HUDEP-2 (cell line): ENCODE measurements around the gene ICAM5.
A peak's percentile ranks its signal among the peaks of the same experiment; 100 is the strongest.
"Not testable (repeated sequence)": the region's sequence is repeated elsewhere in the genome, so short reads cannot be mapped to it uniquely, and the experiment has no call there.

Experiments used
- DNase-seq, 76 experiments: peaks; one replicate each; lab custom pipeline; 2025; ENCODE audit not compliant: unreplicated experiment in 76 of 76; lab: John Stamatoyannopoulos, UW

ICAM5 gene, protein sequence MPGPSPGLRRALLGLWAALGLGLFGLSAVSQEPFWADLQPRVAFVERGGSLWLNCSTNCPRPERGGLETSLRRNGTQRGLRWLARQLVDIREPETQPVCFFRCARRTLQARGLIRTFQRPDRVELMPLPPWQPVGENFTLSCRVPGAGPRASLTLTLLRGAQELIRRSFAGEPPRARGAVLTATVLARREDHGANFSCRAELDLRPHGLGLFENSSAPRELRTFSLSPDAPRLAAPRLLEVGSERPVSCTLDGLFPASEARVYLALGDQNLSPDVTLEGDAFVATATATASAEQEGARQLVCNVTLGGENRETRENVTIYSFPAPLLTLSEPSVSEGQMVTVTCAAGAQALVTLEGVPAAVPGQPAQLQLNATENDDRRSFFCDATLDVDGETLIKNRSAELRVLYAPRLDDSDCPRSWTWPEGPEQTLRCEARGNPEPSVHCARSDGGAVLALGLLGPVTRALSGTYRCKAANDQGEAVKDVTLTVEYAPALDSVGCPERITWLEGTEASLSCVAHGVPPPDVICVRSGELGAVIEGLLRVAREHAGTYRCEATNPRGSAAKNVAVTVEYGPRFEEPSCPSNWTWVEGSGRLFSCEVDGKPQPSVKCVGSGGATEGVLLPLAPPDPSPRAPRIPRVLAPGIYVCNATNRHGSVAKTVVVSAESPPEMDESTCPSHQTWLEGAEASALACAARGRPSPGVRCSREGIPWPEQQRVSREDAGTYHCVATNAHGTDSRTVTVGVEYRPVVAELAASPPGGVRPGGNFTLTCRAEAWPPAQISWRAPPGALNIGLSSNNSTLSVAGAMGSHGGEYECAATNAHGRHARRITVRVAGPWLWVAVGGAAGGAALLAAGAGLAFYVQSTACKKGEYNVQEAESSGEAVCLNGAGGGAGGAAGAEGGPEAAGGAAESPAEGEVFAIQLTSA

GRCh38 chr19:10289836-10290356 is at the start of gene ICAM5:
Gene ICAM5 (plus strand): TSS chr19:10289952. CDS start chr19:10290044, 92 bp downstream.
- DNase-seq: peak in 74 of 76 experiments; percentile 59 to 99 (median 93)

DNA sequence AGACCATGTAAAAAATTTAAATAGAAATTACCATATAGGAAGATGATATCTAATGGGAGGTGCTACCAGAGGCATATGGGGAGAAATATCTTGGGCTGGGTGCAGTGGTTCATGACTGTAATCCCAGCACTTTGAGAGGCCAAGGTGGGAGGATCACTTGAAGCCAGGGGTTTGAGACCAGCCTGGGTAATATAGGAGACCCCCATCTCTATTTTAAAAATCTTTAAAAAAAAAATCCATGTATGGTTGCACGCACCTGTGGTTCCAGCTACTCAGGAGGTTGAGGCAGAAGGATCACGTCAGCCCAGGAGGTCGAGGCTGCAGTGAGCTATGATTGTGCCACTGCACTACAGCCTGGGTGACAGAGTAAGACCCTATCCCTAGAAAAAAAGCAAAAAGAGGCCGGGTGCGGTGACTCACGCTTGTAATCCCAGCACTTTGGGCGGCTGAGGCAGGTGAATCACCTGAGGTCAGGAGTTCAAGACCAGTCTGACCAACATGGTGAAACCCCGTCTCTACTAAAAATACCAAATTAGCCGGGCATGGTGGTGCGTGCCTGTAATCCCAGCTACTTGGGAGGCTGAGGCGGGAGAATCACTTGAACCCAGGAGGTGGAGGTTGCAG is 47.8 kb upstream of the ICAM5 start:
- not testable (repeated sequence) for DNase-seq

DNA sequence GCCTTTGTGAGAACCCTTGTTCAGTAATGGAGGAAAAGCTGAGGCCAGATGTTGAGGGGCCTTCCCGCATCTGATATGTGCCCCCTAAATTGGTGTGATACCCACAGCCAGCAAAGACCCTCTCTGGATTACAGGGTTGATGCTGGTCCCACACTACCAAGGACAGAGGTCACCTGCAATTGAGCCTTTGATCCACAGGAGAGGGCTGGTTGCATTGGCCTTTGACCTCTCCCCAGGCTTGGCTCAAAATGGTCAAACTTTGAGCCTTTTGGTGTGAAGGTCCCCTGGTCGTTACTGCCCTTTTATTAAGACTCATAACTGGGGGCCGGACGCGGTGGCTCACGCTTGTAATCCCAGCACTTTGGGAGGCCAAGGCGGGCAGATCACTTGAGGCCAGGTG is 46.1 kb upstream of the ICAM5 start:
- DNase-seq: no peak

- no peak for DNase-seq
Observed at GRCh38 chr19:10245189-10245939, 44.4 kb upstream of the ICAM5 start.

GRCh38 chr19:10246511-10246910 is 43.2 kb upstream of the ICAM5 start:
- no peak for DNase-seq

- peak; percentile 76 to 100 (median 99) for DNase-seq
Observed at GRCh38 chr19:10251792-10252694, 37.7 kb upstream of the ICAM5 start, which contains the start of gene MRPL4. Gene MRPL4 (plus strand): TSS chr19:10252214. CDS start chr19:10252254, 40 bp downstream.

GRCh38 chr19:10252707-10253106 is 37.0 kb upstream of the ICAM5 start:
- peak in 1 of 76 experiments; percentile 36 for DNase-seq

- DNase-seq: no peak
Observed at GRCh38 chr19:10254244-10254643, 35.5 kb upstream of the ICAM5 start.

DNA sequence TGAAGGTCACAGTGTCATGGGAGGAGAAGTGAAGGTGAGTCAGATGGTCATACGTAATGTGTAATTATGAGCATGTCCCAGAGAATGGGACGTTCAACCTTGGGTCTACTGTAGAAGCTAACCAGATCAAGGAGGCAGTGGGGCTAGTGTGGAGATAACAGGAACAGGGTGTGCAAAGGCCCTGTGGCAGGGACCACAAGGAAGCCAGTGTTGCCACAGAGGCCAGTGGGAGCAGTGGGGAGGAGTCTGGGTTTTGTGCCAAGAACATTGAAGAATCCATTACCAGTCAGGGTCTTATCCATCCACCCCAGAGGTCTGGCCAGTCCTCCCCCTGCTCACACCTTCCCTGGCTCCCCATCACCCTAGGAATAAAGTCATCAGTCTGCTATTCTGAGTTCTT is 34.4 kb upstream of the ICAM5 start:
- DNase-seq: no peak

DNA sequence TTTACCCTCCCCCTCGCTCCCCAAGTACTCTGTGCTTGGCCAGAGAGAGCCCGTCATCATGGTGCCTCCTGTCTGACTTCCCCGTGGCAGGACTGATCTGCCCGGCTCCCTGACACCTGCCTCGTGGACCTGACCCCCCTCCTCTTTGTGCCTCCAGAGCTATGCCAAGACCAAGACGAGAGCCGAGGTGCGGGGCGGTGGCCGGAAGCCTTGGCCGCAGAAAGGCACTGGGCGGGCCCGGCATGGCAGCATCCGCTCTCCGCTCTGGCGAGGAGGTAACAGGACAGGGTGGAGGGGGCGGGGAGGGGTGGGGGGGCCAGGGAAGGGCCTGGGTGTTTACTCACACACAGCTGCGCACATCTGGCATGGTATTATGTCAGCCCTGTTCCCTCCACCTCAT is 33.2 kb upstream of the ICAM5 start:
- DNase-seq: no peak

- no peak for DNase-seq
Observed at GRCh38 chr19:10256970-10257615, 32.7 kb upstream of the ICAM5 start.

DNA sequence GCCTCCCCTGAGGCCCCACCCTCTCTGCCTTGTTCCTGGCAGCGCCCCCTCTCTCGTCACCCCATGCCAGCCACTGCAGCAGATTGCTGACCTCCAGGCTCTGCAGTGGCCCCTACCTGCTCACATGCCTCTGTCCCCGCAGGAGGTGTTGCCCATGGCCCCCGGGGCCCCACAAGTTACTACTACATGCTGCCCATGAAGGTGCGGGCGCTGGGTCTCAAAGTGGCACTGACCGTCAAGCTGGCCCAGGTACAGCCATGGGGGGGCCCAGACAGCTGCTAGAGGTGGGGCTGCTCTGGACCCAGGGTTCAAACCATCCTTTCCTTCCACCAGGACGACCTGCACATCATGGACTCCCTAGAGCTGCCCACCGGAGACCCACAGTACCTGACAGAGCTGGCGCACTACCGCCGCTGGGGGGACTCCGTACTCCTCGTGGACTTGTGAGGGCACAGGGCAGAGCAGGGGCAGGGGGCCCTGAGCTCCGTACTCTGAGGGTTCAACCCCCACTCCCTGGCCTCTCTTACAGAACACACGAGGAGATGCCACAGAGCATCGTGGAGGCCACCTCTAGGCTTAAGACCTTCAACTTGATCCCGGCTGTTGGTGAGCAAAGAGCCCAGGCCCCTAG is 31.6 kb upstream of the ICAM5 start:
- DNase-seq: no peak

DNA sequence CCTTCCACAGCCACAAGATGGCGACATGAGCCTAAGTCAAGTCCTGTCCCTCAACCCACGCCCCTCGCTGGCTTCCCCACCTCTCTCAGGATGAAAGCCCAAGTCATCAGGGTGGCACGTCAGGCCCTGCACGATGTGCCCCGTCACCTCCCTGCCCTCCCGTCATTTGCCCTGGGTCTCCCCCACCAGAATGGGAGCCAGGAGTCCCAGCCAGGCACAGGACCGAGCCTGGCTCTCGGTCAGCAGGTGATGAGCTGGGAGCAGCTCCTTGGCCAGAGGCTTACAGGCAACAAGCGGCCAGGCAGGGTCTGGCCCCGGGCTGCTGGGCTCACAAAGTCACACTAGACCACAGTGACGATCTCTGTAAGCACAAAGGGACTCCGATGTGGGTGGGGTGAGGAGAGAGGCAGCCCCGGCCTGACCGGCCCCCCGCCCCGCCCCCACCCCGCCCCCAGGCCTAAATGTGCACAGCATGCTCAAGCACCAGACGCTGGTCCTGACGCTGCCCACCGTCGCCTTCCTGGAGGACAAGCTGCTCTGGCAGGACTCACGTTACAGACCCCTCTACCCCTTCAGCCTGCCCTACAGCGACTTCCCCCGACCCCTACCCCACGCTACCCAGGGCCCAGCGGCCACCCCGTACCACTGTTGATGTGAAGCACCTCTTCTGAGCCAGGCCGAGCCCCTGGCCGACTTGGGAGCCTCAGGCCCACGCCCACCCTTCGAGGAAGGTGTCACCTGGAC is 30.4 kb upstream of the ICAM5 start:
- DNase-seq: peak in 72 of 76 experiments; percentile 46 to 92 (median 81)

DNA sequence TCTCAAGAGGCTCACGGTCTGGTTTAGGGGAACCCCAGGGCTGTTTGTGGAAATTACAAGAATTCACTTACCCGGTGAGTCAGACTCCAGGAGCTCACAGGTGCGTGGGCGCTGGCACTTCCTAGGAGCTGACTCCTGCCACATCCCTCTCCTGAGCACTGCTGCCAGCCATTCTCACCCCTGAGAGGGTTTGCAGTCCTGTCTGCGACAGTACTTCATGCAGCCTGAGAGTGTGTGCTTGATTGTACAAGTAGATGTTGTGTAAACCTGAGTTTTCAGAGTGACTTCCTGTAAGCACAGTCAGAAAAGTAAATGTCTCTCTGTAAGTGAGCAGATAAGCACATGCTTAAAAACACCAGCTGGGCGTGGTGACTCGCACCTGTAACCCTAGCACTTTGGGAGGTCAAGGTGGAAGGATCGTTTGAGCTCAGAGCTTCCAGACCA is 29.6 kb upstream of the ICAM5 start:
- DNase-seq: no peak

GRCh38 chr19:10262771-10263170 is 27.0 kb upstream of the ICAM5 start:
- DNase-seq: no peak

DNA sequence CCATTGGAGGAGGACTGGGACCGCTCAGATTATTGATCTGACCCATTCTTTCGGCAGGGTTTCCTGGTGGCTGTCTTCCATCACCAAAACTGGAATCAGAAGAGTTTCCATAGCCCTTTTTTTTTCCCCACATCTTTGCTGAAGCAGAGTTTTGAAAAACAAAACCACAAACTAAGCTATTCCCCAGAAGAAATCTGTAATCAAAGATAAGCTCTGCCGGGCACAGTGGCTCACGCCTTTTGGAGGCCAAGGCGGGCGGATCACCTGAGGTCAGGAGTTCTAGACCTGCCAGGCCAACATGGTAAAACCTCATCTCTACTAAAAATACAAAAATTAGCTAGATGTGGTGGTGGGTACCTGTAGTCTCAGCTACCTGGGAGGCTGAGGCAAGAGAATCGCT is 23.0 kb upstream of the ICAM5 start:
- DNase-seq: peak in 2 of 76 experiments; percentile 4 to 14

DNA sequence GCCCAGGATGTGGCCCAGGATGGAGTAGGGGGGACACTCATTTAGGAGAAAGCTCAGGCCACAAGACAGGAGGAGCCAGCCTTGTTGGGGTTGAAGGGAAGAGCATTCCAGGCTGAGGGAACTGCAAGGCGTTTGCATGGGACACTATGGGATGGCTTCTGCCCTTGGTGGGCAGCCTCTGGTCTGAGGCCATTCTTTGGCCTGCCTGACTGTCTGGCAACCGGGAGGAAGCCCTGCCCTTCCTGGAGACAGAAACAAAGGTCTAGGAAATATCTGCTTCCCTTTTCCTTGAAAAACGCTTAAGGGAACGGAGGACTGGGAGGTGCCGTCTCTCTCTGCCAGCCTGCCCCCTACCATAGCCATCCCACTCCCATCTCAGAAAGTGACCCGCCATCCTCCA is 21.7 kb upstream of the ICAM5 start:
- no peak for DNase-seq
